Measurements from ENCODE around the gene ZRANB3.

ZRANB3 gene

DNA sequence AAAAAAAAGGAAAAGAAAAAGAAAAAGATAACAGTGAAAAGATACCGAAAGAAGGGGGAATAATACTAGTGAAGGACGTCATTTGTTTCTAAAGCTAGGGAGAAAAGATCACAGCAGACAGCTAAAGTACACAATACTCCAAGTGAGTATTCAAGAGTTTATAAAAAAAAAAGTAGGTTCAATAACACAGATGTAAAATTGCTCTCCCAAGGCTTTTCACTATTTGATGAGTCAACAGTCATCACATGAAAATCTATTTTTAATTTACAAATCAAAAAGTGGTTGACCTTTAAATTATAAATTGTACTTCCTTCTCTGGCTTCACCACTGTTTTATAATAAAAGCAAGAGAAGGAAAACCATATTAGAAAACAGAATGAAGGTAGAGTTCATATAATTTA lies 144.0 kb downstream of the ZRANB3 start:
- Histone ChIP-seq H2BK5ac (ENCODE audit: low read length) (no peak overlapping the region), H3K4me1 (ENCODE audit: control insufficient read depth in 2 of 2, insufficient read depth in 1 of 2, low read depth in 1 of 2, low read length in 2 of 2) (no peaks in the 10 kb centered on the region), H3K4ac (ENCODE audit: low read length) (no peak overlapping the region), H3K23ac (ENCODE audit: low read depth, low read length, poor library complexity) (no peak overlapping the region), H3K14ac (ENCODE audit: low read length) (no peak overlapping the region), H2AFZ (ENCODE audit: low read length) (no peak overlapping the region), H4K91ac (ENCODE audit: low read depth, low read length, poor library complexity) (no peak overlapping the region), H2BK15ac (ENCODE audit: low read length) (no peak overlapping the region), H2AK5ac (ENCODE audit: low read depth, low read length) (no peak overlapping the region), H2BK120ac (ENCODE audit: low read depth, low read length) (no peak overlapping the region), H3K18ac (ENCODE audit: low read length) (no peak overlapping the region), H3K9me3 (replicated peaks in 1 of 2; ENCODE audit: control insufficient read depth in 2 of 2, insufficient read depth in 1 of 2, low read depth in 1 of 2, low read length in 2 of 2) (no peaks in the 10 kb centered on the region), H2BK12ac (ENCODE audit: low read length) (no peak overlapping the region), H3K4me2 (ENCODE audit: insufficient read depth, low read length, poor library complexity, severe bottlenecking) (no peak overlapping the region), H3K9ac (ENCODE audit: low read depth, low read length, poor library complexity) (no peak overlapping the region), H4K8ac (ENCODE audit: low read depth, low read length) (no peak overlapping the region), H3K79me1 (ENCODE audit: low read depth, low read length) (no peaks in the 10 kb centered on the region), H3K36me3 (replicated peaks in 1 of 2; ENCODE audit: control insufficient read depth in 2 of 2, insufficient read depth in 2 of 2, low read length in 2 of 2) (peaks cover 0 to 3% of the 10 kb centered on the region in 2 donors), H3K27ac (replicated peaks; ENCODE audit: low read length) (no peak overlapping the region), H3K27me3 (ENCODE audit: control insufficient read depth in 3 of 3, insufficient read depth in 3 of 3, low read depth in 1 of 3, low read length in 3 of 3) (no peaks in the 10 kb centered on the region), H3K4me3 (ENCODE audit: low read length in 2 of 2) (no peak overlapping the region)
- no CpG with 5 or more reads among the region's 2 CpGs for WGBS, 2 donors (ENCODE audit: extremely low coverage in 2 of 2, insufficient read length in 2 of 2, insufficient replicate concordance in 1 of 2)
- no peak for DNase-seq (ENCODE audit: low spot score)

DNA sequence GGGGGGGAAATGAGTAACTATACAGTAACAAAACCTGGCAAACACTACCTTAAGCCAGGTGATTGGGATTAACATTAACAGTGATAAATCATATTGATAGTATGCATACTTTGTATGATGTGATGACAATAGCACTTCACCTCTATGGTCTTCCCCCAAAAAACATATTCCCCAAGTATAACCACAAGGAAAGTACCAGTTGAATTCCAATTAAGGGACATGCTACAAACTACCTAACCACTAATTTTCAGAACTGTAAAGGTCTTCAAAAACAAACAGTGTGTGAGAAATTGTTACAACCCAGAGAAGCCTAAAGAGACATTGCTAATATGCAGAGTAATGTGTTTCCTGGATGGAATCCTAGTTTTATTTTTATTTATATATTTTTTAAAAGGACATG lies 152.4 kb downstream of the ZRANB3 start:
- Histone ChIP-seq H3K27ac (replicated peaks; ENCODE audit: low read length) (no peak overlapping the region), H3K4me1 (ENCODE audit: control insufficient read depth in 2 of 2, insufficient read depth in 1 of 2, low read depth in 1 of 2, low read length in 2 of 2) (no peaks in the 10 kb centered on the region), H3K4ac (ENCODE audit: low read length) (no peak overlapping the region), H2BK12ac (ENCODE audit: low read length) (no peak overlapping the region), H2AFZ (ENCODE audit: low read length) (no peak overlapping the region), H2BK5ac (ENCODE audit: low read length) (no peak overlapping the region), H4K8ac (ENCODE audit: low read depth, low read length) (no peak overlapping the region), H3K4me3 (ENCODE audit: low read length in 2 of 2) (no peak overlapping the region), H3K9ac (ENCODE audit: low read depth, low read length, poor library complexity) (no peak overlapping the region), H2BK15ac (ENCODE audit: low read length) (no peak overlapping the region), H3K14ac (ENCODE audit: low read length) (no peak overlapping the region), H3K9me3 (replicated peaks in 1 of 2; ENCODE audit: control insufficient read depth in 2 of 2, insufficient read depth in 1 of 2, low read depth in 1 of 2, low read length in 2 of 2) (peaks cover 5 to 7% of the 10 kb centered on the region in 2 donors), H2AK5ac (ENCODE audit: low read depth, low read length) (no peak overlapping the region), H3K23ac (ENCODE audit: low read depth, low read length, poor library complexity) (no peak overlapping the region), H3K18ac (ENCODE audit: low read length) (no peak overlapping the region), H3K79me1 (ENCODE audit: low read depth, low read length) (no peaks in the 10 kb centered on the region), H2BK120ac (ENCODE audit: low read depth, low read length) (no peak overlapping the region), H3K4me2 (ENCODE audit: insufficient read depth, low read length, poor library complexity, severe bottlenecking) (no peak overlapping the region), H3K36me3 (replicated peaks in 1 of 2; ENCODE audit: control insufficient read depth in 2 of 2, insufficient read depth in 2 of 2, low read length in 2 of 2) (peaks cover 0 to 3% of the 10 kb centered on the region in 2 donors), H4K91ac (ENCODE audit: low read depth, low read length, poor library complexity) (no peak overlapping the region), H3K27me3 (ENCODE audit: control insufficient read depth in 3 of 3, insufficient read depth in 3 of 3, low read depth in 1 of 3, low read length in 3 of 3) (no peaks in the 10 kb centered on the region)
- no peak for DNase-seq (ENCODE audit: low spot score)

GRCh38 chr2:135373702-135374101 lies 157.3 kb downstream of the ZRANB3 start:
- H2AK5ac ChIP-seq (ENCODE audit: low read depth, low read length), result no peak overlapping the region
- H3K9ac ChIP-seq (ENCODE audit: low read depth, low read length, poor library complexity), result no peak overlapping the region
- no peaks in the 10 kb centered on the region for H3K9me3 ChIP-seq (replicated peaks in 1 of 2; ENCODE audit: control insufficient read depth in 2 of 2, insufficient read depth in 1 of 2, low read depth in 1 of 2, low read length in 2 of 2)
- WGBS, 2 donors (ENCODE audit: extremely low coverage in 2 of 2, insufficient read length in 2 of 2, insufficient replicate concordance in 1 of 2), result no CpG with 5 or more reads among the region's 4 CpGs
- H2BK120ac ChIP-seq (ENCODE audit: low read depth, low read length), result no peak overlapping the region
- no peak overlapping the region for H3K4me2 ChIP-seq (ENCODE audit: insufficient read depth, low read length, poor library complexity, severe bottlenecking)
- no peaks in the 10 kb centered on the region for H3K79me1 ChIP-seq (ENCODE audit: low read depth, low read length)
- no peak overlapping the region for H4K8ac ChIP-seq (ENCODE audit: low read depth, low read length)
- H3K23ac ChIP-seq (ENCODE audit: low read depth, low read length, poor library complexity), result no peak overlapping the region
- H2AFZ ChIP-seq (ENCODE audit: low read length), result no peak overlapping the region
- H4K91ac ChIP-seq (ENCODE audit: low read depth, low read length, poor library complexity), result no peak overlapping the region
- H2BK15ac ChIP-seq (ENCODE audit: low read length), result no peak overlapping the region
- H2BK5ac ChIP-seq (ENCODE audit: low read length), result no peak overlapping the region
- H3K4ac ChIP-seq (ENCODE audit: low read length), result no peak overlapping the region
- no peaks in the 10 kb centered on the region for H3K4me1 ChIP-seq (ENCODE audit: control insufficient read depth in 2 of 2, insufficient read depth in 1 of 2, low read depth in 1 of 2, low read length in 2 of 2)
- H3K27me3 ChIP-seq (ENCODE audit: control insufficient read depth in 3 of 3, insufficient read depth in 3 of 3, low read depth in 1 of 3, low read length in 3 of 3), result no peaks in the 10 kb centered on the region
- no peaks in the 10 kb centered on the region for H3K36me3 ChIP-seq (replicated peaks in 1 of 2; ENCODE audit: control insufficient read depth in 2 of 2, insufficient read depth in 2 of 2, low read length in 2 of 2)
- H3K18ac ChIP-seq (ENCODE audit: low read length), result no peak overlapping the region
- DNase-seq (ENCODE audit: low spot score), result no peak
- no peak overlapping the region for H3K14ac ChIP-seq (ENCODE audit: low read length)
- H2BK12ac ChIP-seq (ENCODE audit: low read length), result no peak overlapping the region
- H3K27ac ChIP-seq (replicated peaks; ENCODE audit: low read length), result no peak overlapping the region
- no peak overlapping the region for H3K4me3 ChIP-seq (ENCODE audit: low read length in 2 of 2)

DNA sequence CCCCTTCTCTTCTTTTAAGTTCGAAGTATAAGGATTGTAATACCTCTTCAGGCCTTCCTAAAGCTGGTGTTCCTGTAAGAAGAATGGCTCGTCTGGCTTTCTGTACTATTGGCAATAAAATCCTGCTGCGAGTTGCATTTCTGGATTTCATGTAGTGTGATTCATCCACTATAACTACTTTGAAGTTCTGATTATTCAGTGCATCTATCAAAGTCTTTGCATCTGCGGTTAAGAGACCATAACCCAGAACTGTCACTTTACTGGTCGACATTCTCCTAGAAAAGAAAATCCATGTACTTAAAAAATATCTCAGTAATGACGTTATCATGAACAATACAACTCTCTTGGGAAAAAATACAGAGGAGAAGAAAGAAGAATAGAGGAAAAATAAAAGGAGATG lies 181.1 kb downstream of the ZRANB3 start:
- Histone ChIP-seq H3K4me2 (ENCODE audit: insufficient read depth, low read length, poor library complexity, severe bottlenecking) (no peak overlapping the region), H2BK5ac (ENCODE audit: low read length) (no peak overlapping the region), H2BK15ac (ENCODE audit: low read length) (no peak overlapping the region), H3K27ac (replicated peaks; ENCODE audit: low read length) (no peak overlapping the region), H3K4ac (ENCODE audit: low read length) (no peak overlapping the region), H4K91ac (ENCODE audit: low read depth, low read length, poor library complexity) (no peak overlapping the region), H3K79me1 (ENCODE audit: low read depth, low read length) (no peaks in the 10 kb centered on the region), H3K4me3 (ENCODE audit: low read length in 2 of 2) (no peak overlapping the region), H4K8ac (ENCODE audit: low read depth, low read length) (no peak overlapping the region), H2AK5ac (ENCODE audit: low read depth, low read length) (no peak overlapping the region), H3K23ac (ENCODE audit: low read depth, low read length, poor library complexity) (no peak overlapping the region), H2BK12ac (ENCODE audit: low read length) (no peak overlapping the region), H3K27me3 (ENCODE audit: control insufficient read depth in 3 of 3, insufficient read depth in 3 of 3, low read depth in 1 of 3, low read length in 3 of 3) (no peaks in the 10 kb centered on the region), H3K4me1 (ENCODE audit: control insufficient read depth in 2 of 2, insufficient read depth in 1 of 2, low read depth in 1 of 2, low read length in 2 of 2) (no peaks in the 10 kb centered on the region), H2AFZ (ENCODE audit: low read length) (no peak overlapping the region), H3K9me3 (replicated peaks in 1 of 2; ENCODE audit: control insufficient read depth in 2 of 2, insufficient read depth in 1 of 2, low read depth in 1 of 2, low read length in 2 of 2) (peaks cover 2 to 17% of the 10 kb centered on the region in 2 donors), H3K9ac (ENCODE audit: low read depth, low read length, poor library complexity) (no peak overlapping the region), H3K36me3 (replicated peaks in 1 of 2; ENCODE audit: control insufficient read depth in 2 of 2, insufficient read depth in 2 of 2, low read length in 2 of 2) (peaks cover 0 to 15% of the 10 kb centered on the region in 2 donors), H3K18ac (ENCODE audit: low read length) (no peak overlapping the region), H2BK120ac (ENCODE audit: low read depth, low read length) (no peak overlapping the region), H3K14ac (ENCODE audit: low read length) (no peak overlapping the region)
- WGBS, 2 donors (ENCODE audit: extremely low coverage in 2 of 2, insufficient read length in 2 of 2, insufficient replicate concordance in 1 of 2), result no CpG with 5 or more reads among the region's 6 CpGs
- DNase-seq (ENCODE audit: low spot score), result no peak
